GM12864 (cell line): Measurements from ENCODE around the gene REXO1.

ENCODE experiments used
- DNase-seq: peaks from one replicate; pipeline ENCODE4 v3.0.0-alpha.2; 2011; ENCODE audit warnings: low read depth
- H3K4me3 ChIP-seq: 2 replicates; pipeline ENCODE4 v1.5.1; 2011; ENCODE audit warnings: mild to moderate bottlenecking, low read depth, low read length, control low read depth
- TF ChIP-seq, protein P1 (sequence below): IDR thresholded peaks from 2 replicates; pipeline ENCODE4 v1.5.1; 2011; ENCODE audit warnings: low read depth, mild to moderate bottlenecking, moderate library complexity, low read length, control low read depth, inconsistent platforms; ENCODE audit errors: missing control alignments

The REXO1 gene

DNA sequence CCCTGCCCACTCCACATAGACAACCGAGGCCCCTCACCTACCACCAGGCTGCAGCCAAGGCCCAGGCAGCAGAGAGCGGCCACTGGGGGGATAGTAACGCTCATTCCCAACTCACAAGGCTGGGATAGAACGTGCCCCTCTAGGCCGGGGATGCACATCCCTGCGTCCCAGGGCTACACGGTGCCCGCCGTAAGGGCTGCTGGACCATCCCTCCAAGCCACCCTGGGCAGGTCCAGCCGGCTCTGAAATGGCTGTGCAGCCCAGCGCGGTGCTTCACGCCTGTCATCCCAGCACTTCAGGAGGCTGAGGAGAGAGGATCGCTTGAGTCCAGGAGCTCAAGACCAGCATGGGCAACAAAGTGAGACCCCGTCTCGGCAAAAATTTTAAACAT, 3.2 kb downstream of the REXO1 start:
- no peak overlapping the region for H3K4me3 ChIP-seq
- TF ChIP-seq, protein P1, sequence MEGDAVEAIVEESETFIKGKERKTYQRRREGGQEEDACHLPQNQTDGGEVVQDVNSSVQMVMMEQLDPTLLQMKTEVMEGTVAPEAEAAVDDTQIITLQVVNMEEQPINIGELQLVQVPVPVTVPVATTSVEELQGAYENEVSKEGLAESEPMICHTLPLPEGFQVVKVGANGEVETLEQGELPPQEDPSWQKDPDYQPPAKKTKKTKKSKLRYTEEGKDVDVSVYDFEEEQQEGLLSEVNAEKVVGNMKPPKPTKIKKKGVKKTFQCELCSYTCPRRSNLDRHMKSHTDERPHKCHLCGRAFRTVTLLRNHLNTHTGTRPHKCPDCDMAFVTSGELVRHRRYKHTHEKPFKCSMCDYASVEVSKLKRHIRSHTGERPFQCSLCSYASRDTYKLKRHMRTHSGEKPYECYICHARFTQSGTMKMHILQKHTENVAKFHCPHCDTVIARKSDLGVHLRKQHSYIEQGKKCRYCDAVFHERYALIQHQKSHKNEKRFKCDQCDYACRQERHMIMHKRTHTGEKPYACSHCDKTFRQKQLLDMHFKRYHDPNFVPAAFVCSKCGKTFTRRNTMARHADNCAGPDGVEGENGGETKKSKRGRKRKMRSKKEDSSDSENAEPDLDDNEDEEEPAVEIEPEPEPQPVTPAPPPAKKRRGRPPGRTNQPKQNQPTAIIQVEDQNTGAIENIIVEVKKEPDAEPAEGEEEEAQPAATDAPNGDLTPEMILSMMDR = no peak
- DNase-seq = no peak

DNA sequence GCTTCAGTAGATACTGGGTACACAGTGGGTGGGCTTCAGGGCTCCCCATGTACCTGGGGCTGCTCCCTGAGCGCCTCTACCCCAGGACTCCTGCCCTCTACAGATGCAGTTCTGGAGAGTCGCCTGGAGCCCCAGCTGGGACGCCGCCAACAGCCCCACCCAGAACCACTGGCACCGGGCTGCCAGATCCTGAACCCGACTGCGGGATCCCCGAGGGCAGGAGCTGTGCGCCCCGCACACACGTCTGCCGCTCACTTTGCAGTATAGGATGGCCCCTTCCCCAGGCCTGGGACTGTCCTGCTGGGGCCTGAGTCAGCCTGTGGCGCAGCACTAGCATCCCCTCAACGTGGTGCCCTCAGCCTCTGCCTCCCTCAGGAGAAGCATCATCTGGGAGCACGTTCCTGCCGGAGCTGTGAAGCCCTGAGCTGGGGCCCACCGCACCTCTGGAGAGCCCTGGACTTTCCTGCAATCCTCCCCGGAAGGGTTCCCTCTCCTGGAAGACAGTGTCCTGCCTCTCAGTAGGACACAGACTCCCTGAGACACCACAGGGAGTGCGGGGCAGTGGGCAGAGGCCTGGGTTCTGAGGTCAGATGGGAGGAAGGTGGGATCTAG, 3.7 kb downstream of the REXO1 start:
- DNase-seq = no peak
- TF ChIP-seq, protein P1 = no peak
- no peak overlapping the region for H3K4me3 ChIP-seq

DNA sequence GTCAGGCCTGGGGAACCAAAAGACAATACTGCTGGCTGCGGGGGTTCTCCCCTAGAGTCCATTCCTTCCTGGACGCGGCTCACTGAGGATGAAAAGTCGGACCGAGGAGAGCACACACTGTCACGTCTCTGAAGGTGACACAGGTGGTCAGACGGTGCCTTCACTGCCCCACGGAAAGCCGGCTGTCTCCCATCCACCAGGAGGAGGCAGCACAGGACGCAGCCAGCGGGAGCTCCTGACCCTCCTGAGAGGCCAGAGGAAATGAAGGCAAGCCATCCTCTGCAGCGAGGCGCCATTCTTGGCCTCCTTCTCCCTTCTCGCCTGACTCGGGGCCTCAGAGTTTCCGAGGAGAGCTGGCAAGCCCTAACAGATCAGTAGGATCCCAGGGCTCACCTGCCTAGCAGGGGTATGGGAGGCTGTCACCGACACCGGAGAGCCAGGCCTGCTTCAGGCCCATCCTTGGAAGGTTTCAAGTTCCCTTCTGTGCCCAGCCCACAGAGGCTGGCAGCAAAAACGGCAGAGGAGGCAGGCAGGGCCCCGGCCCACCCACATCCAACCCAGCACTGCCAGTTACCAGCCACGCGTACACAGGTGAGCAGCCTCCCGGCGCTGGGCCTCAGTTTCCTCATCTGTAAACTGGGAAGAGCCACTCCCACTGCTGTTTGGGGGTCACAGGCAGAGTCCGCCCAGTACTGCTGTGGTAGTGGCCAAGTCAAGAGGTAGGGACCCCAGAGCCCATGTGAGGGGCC, 4.5 kb downstream of the REXO1 start:
- TF ChIP-seq, protein P1 = no peak
- no peak overlapping the region for H3K4me3 ChIP-seq
- DNase-seq = no peak

DNA sequence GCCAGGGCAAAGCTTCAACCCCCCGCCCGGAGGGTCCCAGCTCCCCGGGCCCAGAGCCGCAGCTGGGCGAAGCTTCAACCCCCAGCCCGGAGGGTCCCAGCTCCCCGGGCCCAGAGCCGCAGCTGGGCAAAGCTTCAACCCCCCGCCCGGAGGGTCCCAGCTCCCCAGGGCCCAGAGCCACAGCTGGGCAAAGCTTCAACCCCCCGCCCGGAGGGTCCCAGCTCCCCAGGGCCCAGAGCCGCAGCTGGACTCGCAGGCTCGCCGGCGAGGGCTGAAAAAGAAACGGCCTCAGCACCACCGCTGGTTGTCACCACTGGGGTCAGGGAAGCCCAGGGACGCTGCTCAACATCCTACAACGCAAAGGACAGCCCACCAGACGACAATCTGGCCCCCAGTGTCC, 5.2 kb downstream of the REXO1 start:
- DNase-seq = no peak
- TF ChIP-seq, protein P1 = no peak
- H3K4me3 ChIP-seq = no peak overlapping the region

DNA sequence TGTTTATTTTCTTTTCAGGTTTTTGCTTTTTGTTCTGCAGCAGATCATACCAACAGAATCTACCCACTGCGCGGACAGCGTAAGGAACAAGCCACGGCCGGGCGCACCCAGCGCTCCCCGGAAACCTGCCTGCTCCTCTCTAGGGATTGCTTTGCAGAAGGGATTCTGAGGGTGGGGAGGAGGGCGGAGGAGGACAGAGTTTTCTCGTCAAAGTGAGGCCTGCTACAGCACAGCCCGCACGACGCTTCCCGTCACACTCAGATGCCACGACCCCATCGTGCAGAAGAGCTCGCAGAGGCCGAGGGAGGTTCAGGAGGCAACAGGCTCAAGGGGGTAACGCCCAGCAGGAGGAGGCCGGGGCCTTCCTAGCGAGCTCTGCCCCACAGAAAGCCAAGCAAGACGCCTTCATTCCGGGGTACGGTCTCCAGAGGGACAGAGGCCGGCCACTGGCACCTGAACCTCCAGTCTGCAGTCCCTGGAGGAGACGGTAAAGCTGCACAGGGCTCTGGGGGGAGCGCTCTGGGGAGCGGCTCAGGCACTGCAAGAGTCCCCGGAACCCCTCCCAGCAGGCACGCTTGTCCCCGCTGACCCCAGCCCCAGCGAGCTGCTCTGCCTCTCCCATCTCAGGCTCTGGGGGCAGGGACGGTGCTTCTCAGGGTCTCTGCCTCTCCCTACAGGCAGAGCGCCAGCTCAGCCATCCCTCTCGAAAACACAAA, 6.9 kb downstream of the REXO1 start:
- no peak for DNase-seq
- H3K4me3 ChIP-seq = no peak overlapping the region
- TF ChIP-seq, protein P1 = no peak

DNA sequence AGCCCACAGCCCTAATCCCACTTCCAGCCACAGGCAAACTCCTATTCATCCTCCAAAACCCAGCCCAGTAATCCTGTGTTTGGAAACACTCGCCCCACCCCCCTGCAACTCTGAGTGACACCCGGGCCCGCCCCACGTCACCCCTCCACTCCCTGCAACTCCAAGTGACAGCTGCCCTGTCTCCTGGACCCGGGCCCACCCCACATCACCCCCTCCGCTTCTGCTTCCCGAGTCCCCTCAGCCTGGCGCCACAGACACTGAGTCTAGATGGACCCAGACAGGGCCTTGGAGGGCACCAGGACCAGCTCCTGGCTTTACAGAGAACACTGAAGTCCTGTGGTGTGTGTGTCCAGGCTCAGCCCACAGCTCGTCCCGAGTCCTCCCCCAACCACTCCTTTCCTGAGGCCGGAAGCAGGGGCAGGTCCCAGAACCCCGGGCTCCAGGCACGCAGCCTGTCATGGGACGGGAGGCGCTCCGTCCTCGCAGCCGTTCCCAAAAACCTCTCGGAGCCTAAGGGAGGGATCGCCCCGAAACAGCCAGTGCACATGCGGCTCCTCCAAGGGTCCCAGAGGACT, 7.7 kb downstream of the REXO1 start:
- DNase-seq = no peak
- no peak overlapping the region for H3K4me3 ChIP-seq
- TF ChIP-seq, protein P1 = no peak
